HG03045 (cell line): ENCODE measurements around the gene H2BK1.

Experiments used
- ATAC-seq: cut with Tn5 transposase; IDR thresholded peaks from one replicate; pipeline ENCODE4 v1.9.1; 2021; ENCODE audit warnings: mild to moderate bottlenecking, moderate library complexity; ENCODE audit not compliant: unreplicated experiment

Gene H2BK1

DNA sequence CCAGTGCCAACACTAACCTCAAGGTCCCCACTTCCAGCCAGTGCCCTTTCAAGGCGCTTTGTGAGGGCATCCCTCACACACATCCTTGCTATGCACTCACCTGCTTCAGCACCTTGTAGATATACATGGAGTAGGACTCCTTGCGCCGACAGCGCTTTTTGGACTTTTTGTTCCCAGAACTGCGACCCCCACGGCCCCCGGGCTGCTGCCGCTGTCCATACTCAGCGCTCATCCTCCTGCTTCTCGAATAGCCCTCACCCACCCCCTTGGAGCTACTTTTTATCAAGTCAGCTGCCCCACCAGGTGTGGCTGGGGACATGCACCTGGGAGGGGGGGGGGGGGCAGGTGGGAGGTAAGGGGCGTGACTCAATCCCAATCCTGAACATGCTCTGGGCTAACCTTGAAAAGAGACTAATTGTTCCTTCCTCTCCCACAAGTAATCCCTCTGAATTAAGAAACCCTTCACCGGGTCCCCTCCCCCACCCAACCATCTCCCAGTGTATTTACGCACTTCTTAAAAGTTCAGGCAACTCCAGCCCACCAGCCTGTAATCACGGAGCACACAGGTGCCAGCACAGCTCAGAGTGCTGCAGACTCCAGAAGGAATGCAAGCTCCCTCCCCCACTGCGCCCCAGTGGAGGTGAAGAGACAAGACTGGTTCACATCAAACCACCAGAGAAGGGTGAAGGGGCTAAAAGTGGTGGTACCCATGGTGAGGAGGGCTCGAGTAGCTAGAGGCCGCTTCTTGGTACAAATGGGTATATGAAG is at the start of gene H2BK1:
Gene H2BK1 (minus strand): TSS at position 402 of the 768 bp plus-strand sequence. CDS start 170 bp downstream, at position 232.
- ATAC-seq, result no peak

DNA sequence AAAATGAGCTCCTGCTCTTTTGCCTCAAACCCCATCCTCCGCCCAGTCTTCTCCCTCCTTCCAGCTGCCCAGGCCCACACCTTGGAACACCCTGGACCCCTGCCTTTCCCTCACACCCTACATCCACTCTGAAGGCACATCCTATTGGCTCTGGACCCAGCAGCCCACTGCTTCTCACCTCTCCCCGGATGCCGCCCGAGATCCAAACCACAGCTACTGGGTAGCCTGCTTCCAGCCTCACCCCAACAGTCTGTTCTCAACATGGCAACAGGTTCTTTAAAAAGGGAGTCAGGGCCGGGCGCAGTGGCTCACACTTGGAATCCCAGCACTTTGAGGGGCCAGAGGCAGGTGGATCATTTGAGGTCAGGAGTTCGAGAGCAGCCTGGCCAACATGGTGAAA is 47.7 kb upstream of the H2BK1 start:
- no peak for ATAC-seq

DNA sequence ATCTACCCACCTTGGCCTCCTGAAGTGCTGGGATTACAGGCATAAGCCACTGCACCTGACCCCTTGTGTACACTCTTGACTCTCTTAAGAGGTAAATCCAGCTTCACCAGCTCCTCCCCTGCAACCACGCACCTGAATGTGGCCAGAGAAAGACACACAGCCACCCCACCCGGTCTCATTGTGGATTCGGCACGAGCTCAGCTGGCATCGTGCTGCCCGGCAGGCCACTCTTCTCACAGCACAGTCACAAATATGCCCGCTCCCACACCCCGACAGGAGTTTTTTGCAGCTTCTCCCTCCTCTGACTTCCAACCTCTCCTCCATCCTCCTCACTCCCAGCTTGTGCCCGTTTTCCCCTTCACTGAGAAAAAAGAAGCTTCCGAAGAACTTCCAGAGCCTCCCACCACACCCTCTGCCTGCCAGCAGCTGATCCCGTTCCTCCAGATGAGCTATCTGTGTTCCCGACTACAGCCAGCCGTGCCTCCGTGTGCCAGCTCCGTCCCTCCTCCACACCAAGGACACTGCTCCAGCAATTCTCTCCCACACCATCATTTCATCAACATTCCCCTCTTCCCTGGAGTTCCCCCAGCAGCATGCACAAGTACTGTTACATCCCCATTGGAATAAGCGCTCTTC is 46.2 kb upstream of the H2BK1 start:
- ATAC-seq, result no peak

DNA sequence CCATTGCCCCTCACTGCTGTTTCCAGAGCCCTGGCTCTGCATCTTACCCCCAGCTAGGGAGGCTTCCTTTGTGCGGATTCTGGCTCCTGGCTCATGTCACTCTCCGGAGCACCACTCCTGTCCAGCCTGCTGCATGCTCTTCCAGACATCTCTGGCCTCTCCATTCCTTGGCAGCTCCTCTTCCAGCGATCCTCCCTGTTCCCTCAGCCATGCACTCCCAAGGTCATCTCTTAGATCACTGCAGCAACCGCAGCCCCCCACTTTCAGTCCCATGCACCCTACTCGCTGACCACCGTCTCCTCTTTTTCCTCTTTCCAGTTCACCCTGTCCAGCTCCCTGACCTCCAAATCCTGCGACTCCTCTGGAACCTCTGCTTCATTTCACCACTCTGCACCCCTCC is 45.1 kb upstream of the H2BK1 start:
- no peak for ATAC-seq

DNA sequence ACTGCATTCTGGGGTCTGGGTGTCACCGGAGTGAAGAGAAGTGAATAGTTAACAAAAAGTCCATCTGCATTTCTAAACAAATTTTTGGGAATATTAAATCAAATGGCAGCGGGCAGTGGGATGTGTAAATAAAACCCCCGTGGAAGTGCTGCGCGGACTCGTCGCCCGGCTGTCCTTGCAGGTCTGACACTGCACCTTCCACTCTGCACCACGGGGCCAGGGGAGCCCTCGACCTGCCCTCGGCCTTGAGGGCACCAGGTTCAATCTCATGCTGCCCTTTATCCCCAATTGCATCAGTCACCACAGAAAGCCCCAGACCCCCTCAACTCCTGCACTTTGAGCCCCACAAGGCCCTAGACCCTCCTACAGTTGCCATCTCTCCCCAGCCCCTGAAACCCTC is 44.6 kb upstream of the H2BK1 start:
- no peak for ATAC-seq

DNA sequence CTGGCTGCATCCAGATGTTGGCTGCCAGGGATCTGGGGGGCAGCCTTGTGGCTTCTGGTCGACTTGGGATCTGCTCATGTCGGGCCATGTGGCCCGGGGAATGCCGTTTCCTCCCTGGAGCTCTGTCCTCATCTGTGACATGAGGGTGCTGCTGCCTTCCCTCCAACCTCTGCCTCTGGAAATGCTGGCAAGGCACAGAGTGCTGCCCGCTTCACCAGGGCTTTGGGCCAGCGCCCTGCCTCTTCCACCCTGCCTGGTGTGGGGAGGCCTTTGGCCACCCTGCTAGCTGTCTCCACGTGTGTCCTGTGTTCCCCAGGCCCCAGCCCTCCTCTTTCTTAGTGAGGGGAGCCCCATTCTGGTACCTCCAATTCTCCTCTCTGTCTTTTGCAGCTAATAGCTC is 44.0 kb upstream of the H2BK1 start:
- ATAC-seq, result no peak

DNA sequence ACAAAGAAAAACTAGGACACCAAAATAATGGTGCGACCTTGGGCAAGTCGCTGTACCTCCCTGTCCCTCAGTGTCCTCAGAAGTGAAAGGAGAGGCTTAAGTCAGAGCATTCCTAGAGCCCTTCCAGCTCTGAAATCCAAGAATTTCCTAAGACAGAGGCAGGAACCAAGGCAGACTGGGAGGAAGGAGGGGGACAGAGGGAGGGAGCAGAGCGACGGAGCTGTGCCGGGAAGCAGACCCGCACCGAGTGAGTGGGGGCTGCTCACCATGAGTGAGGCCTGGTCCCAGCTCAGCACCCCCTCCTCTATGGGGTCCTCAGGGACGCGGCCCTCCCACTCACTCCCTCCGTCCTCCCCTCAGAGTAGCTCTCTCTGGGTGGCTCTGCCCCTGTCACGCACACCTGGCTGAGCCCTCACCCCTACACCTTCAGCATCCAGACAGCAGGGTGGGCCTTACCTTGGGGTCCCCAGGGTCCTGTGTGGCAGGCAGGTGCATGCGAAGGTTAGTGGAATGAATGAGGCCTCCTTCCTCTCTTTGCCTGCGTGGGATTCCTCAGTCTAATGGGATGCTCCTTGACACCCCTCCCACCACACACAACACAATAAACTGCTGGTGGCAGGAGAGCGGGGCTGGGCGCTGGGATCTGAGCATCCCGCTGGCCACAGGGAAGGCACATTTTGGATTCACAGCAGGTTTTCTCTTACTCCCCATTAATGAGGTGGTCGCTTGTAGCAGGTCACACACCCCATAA is 42.8 kb upstream of the H2BK1 start:
- ATAC-seq, result no peak

DNA sequence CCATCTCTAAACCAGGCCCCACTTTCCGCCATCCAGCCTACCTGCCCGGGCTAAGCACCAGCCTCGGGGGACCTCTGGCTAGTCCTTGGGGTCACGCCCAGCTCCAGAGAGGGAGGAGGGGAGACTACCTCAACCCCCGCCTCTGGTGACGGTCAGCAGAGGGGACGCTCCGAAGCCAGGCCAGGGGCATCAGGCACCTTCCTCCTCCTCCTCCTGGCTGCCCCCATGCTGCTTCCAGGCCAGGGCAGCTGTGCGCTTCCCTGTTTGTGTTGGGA is 42.2 kb upstream of the H2BK1 start:
- ATAC-seq, result no peak

DNA sequence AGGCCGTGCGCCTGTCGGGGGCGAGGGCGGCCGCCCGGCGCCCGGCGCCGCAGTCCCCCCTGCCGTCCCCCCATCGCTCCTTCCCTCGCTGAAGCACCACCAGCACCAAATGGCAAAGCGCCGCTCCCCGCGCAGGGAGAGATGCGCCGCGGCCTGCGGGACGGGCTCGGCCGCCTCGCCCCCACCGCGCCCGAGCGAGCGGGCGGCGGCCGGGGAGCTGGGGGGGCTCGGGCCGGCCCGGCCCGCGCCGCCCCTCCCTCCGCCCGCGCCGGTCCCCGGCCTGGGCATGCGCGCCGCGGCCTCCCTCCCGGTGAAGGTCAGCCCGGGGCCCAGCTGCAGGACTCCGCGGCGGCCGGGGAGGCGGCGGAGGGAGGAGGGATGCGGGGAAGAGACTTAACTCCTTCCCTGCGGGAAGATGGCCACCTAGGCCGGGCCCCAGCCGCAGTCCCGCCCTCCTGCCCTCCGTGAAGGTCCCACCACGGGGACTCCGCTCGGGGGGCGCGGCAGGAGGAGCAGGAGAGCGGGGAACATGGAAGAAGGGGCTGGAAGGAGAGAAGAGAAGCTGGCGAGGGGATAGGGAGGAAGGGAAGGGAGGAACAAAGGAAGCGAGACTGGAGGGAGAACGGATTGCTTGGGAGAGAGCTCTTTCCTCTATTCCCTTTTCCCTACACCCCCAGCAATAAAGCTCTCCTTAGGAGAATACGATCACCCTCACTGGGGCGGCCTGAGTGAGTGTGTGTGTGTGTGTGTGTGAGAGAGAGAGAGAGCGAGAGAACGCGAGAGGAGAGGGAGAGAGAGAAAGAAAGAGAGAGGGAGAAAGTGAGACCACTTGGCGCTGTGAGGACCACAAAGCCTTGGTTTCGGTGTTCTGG is 41.6 kb upstream of the H2BK1 start:
- no peak for ATAC-seq

DNA sequence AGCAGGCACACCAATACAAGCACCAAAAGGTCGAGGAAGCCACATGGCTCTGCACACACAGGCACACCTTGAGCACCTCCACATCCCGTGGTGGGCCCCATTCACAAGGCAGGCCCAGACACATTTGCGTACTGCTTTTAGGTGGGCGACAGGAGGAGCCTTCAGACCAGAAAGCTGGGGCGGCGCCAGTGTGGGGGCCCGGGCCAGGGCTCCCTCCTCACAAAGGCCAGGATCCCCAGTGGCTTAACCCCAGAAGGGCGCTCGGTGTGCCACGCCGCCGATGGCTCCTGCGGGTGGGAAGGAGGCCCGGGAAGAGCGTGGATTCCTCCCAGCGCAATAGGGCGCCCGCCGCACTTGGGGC is 41.0 kb upstream of the H2BK1 start:
- no peak for ATAC-seq

DNA sequence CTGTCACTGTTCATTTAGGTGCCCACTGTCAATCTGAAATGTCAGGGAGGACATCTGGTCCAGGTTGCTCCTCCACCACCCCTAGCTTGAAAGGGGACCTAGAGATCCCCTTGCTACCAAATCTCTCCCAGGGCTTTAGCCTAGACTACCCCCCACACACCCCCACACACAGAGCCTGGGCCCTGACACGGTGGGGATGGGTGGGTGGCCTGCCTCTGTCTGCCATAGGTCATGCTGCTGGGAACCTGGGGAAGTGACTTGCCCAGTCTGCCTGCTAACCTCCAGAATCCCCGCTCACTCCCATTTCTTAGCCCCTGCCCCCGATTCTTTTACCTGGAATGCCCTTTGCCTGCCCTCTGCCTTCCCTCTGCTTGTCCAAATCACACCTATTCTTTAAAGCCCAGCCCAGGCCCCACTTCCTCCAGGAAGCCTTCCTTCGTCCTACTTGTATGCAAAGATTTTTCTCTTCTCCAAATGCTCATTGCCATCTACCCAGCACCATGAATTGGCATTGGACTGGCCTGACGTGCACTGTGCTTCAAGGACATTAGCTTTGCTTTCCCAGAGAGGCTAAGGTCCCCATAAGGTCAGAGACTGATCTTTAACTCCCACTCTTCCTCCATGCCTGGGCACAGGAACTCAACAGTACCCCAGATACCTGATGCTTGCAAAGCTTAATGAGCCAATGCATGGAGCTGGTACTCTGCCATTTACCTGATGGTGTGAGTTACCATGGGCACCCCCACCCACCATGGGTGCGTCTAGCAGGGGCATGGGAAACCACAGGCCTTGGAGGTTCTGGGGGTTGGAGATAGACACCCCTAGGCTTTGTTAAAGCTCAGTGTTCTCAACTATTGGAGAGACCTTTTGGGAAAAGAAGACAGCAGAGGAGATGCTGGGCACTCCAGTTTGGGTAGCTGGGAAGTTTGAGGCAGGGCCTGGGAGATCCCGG is 40.2 kb upstream of the H2BK1 start:
- ATAC-seq, result no peak

DNA sequence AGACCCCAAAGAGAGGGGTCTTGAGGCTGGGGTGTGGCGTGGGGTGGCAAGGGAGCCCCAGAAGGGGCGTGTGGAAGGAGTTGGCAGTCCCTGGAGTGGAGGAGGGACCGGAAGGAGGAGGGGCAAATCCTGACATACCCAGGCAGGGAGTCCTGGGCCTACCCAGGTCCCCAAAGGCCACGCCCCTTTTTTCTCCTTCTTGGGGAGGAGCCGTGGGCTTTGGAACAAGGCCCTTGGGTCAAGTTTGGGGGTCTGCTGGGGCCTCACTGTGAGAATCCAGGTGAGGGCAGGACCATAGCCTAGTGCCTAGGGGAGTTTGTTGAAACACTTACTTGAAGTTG is 39.4 kb upstream of the H2BK1 start:
- no peak for ATAC-seq

DNA sequence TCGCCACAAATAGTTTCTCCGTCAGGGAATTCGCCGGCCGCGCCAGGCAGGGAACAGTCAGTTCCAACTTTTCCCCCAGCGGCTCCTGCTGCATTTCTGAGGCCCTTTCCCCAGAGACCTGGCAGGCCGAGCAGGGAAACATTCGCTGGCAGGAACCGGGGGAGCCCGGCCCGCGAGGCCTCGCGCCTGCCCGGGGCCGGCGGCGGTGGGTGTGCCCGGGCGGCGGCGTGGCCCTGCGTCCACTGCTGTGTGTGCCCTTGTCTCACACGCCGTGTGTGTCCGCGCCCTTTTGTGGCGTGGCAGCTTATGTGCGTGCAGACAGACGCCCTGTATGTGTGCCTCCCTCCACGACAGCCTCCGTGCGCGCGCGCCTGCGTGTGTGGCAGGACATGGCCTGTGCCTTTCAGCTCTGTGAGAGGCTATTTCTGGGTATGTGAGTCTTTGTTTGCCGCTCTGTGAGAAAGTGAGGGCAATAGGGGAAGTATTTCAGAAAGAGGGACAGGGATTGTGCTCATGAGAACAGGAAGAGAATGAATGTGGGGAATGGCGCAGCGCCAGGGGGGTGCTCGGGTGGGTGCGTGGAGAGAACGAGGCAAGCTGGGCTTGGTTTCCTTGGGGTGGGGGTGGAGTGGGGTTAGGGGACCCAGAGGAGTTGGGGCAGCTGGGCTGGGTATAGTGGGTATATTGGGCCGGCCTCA is 38.9 kb upstream of the H2BK1 start:
- ATAC-seq, result no peak

DNA sequence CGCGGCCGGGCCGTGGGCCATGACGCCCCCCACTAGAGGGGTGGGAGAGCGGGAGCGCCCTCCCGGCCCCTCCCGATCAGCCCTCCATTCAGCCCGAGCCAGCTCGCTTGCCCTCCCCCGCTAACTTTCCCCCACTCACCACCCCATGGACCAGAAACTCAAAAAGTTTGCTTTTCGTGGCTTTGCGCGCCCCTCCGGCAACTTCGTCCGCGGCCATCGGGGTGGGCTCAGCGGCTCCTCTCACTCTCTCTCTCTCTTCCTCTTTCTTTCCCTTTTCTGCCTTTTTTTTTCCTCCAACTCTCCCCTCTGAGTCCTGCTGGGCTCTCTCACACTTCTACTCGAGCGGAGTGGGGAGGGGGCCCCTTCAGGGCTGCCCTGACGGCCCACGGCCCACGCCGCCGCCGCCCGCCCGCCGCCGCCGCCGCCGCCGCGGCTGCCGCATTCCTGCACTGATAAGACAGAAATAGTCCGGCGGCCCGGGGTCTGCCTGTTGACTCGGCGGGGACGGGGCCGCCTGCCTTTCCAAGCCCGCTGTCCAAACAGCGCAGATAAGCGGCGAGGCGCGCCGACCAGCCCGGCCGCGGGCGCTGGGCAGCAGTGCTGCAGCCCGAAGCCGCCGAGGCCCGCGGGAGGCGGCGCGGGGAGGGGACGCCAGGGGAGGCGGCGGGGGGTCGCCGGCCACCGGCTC is 38.2 kb upstream of the H2BK1 start, which contains the start of gene SMARCD3:
Gene SMARCD3 (minus strand): TSS at position 349 of the 688 bp plus-strand sequence. CDS start 132 bp downstream, at position 217.
- ATAC-seq, result no peak

DNA sequence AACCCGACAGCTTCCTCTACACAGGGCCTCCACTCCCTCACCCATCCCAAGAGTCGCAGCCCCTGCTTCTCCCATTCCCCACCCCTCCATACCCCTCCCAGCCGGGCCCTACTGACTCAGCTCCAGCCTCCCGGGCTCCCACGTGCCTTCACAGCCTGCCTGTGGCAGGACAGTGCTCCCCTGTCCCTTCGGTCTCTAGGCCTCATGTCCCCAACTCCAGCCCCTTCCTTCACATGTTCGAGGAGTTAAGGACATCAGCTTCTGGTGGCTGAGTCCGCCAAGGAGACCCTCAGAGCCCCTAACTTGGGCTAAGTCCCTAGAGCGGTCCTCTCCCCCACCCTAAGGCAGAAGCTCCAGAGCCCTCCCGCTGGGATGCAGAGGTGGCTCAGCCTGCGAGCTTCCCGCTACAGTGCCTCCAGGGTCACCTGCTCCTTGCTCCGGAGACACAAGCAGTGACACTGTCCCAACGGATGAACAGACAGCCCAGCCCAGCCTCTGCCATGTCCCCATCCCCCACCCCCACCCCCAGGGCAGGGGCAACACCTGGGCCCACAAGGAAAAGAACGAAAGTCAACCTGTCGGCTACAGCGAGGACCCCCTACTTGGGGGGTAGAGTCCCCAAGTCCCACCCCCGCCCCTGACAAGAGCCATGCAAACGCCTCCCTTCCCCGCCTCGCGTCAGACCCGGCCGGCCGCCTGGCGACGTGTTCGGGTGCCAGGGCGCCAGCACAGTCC is 37.5 kb upstream of the H2BK1 start:
- ATAC-seq, result no peak

DNA sequence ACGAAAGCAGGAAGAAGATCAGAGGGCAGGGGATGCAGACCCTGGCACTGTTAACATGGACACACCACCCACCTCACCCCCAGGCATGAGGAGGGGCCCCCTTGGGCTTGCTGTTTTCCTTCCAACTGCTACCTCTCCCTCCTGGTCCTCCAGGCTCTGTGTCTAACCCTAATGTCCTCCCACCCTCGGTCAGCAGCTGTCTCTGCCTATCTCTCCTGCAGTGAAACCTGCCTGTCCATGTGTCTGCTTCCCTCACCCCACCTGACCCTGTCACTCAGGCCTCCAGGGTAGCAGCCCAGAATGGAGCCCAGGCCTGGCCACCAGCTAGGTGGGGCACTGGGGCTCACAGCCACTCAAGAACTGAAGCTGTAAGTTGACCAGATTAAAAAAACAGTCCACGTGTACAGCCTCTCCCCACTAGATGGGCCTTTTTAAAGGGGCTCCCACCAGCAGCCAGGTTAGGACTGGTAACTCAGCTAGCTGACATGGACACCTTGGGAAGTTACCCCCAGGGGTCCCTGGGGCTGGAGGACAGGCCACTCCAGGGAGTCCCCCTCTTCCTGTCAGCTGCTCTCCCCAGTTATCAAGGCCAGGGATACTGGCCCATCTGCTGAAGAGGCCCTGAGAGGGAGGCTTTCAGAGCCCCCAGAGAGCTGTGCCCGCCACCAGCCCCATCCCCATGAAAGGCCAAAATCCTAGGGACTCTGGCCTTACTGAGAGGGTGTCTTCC is 36.7 kb upstream of the H2BK1 start:
- no peak for ATAC-seq

DNA sequence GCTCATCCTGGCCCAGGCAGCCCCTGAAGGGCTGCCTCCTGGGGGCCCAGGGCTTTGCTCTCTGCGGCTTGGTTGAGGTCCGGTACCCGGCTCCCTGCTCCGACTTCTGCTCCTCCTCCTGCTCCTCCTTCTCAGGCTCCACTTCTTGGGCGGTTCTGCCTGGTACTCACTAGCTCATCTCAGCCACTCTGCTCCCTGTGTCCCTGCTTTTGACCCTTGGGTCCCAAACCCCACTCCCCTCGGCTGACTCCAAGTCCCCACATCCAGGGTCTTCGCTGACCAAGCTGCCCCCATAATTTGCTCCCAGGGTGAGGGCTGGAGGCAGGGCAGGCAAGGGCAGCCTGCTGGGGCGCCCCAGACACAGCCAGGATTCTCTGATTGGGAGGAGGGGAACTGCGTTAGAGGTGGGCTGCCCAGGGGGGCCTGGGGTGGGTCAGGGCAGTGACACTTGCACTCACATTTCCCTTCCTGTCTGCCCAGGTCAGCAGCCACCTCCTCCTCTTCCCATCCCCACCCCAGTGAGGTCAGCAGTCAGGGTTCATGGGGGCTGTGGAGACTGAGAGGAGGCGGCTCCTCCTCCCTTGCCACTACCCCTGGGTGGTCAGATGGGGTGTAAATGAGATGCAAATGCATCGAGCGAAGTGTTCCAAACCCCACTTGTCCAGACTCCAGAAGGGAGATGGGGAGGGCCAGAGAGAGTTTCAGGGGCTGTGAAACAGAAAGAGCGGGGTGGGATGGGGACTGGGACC is 36.0 kb upstream of the H2BK1 start:
- ATAC-seq, result no peak
